Loucy (cell line): Measurements from ENCODE around the gene STARD10.

Experiments
- H2AFZ ChIP-seq: fragments of 200-600 bp; sonication (generic); 2 replicates; pipeline ENCODE4 v1.6.0; 2016; ENCODE audit warnings: antibody characterized with exemption, mild to moderate bottlenecking, low read length, moderate library complexity
- H3F3A ChIP-seq: fragments of 200-600 bp; 2 replicates; pipeline ENCODE4 v1.6.0; 2016; ENCODE audit warnings: antibody characterized with exemption, low read depth, mild to moderate bottlenecking
- H3K27me3 ChIP-seq: fragments of 200-600 bp; sonication (generic); 2 replicates; pipeline ENCODE4 v1.6.1; 2014; ENCODE audit warnings: low read length, mild to moderate bottlenecking; ENCODE audit not compliant: insufficient read depth, poor library complexity, severe bottlenecking
- H3K36me3 ChIP-seq: fragments of 200-600 bp; sonication (generic); 2 replicates; pipeline ENCODE4 v1.6.1; 2016; ENCODE audit warnings: low read length; ENCODE audit not compliant: insufficient read depth
- H3K4me1 ChIP-seq: fragments of 200-600 bp; sonication (generic); 2 replicates; pipeline ENCODE4 v1.5.1; 2014; ENCODE audit warnings: low read length, mild to moderate bottlenecking; ENCODE audit not compliant: insufficient read depth, poor library complexity, severe bottlenecking
- H3K4me2 ChIP-seq: fragments of 200-600 bp; sonication (generic); 2 replicates; pipeline ENCODE4 v1.6.0; 2014; ENCODE audit warnings: antibody characterized with exemption, low read length, low read depth, mild to moderate bottlenecking; ENCODE audit not compliant: poor library complexity, severe bottlenecking
- H3K4me3 ChIP-seq: fragments of 200-600 bp; sonication (generic); 2 replicates; pipeline ENCODE4 v1.5.1; 2014; ENCODE audit warnings: low read length, mild to moderate bottlenecking, mixed read lengths; ENCODE audit not compliant: poor library complexity, severe bottlenecking
- H3K79me2 ChIP-seq: fragments of 200-600 bp; sonication (generic); 2 replicates; pipeline ENCODE4 v1.6.1; 2014; ENCODE audit warnings: low read length; ENCODE audit not compliant: insufficient read depth
- H3K9ac ChIP-seq: fragments of 200-600 bp; sonication (generic); 2 replicates; pipeline ENCODE4 v1.6.0; 2014; ENCODE audit warnings: mild to moderate bottlenecking, low read depth, low read length, moderate library complexity; ENCODE audit not compliant: poor library complexity, severe bottlenecking
- H3K9me2 ChIP-seq: fragments of 200-600 bp; sonication (generic); replicated peaks from 2 replicates; pipeline ENCODE4 v1.6.1; 2016; ENCODE audit warnings: low read depth, low read length, mixed read lengths
- H3K9me3 ChIP-seq: fragments of 200-600 bp; sonication (generic); 2 replicates; pipeline ENCODE4 v1.6.1; 2014; ENCODE audit warnings: mild to moderate bottlenecking, antibody characterized with exemption, low read length, low read depth; ENCODE audit not compliant: insufficient read depth
- H4K20me1 ChIP-seq: fragments of 200-600 bp; sonication (generic); 2 replicates; pipeline ENCODE4 v1.6.0; 2014; ENCODE audit warnings: antibody characterized with exemption, low read length, mild to moderate bottlenecking; ENCODE audit not compliant: insufficient read depth, poor library complexity, severe bottlenecking
- CTCF ChIP-seq: fragments of 200-600 bp; sonication (generic); conservative IDR thresholded peaks from 2 replicates; pipeline ENCODE4 v1.5.1; 2014; ENCODE audit warnings: mild to moderate bottlenecking, antibody characterized with exemption, low read length
- EZH2phosphoT487 ChIP-seq: fragments of 200-600 bp; IDR thresholded peaks from 2 replicates; pipeline ENCODE4 v1.6.1; 2018; ENCODE audit warnings: antibody characterized with exemption, mild to moderate bottlenecking, moderate library complexity, borderline replicate concordance

Gene STARD10

GRCh38 chr11:72817966-72818365, 24.1 kb upstream of the STARD10 start:
- peak overlapping the region; percentile 96 for H3K4me3 ChIP-seq
- no peaks in the 10 kb centered on the region for H3K9me2 ChIP-seq
- H2AFZ ChIP-seq, result no peak overlapping the region
- no peaks in the 10 kb centered on the region for H3K27me3 ChIP-seq
- peak overlapping the region; percentile 82 for H3K4me2 ChIP-seq
- H3K36me3 ChIP-seq, result peaks cover 36% of the 10 kb centered on the region; the same call in 1 of the 2 replicates
- H3F3A ChIP-seq, result no peaks in the 10 kb centered on the region
- H3K9ac ChIP-seq, result no peak overlapping the region
- TF ChIP-seq CTCF, result no peak
- no peak for TF ChIP-seq EZH2phosphoT487
- peaks cover 8% of the 10 kb centered on the region for H4K20me1 ChIP-seq
- peaks cover 57% of the 10 kb centered on the region for H3K79me2 ChIP-seq
- H3K4me1 ChIP-seq, result peaks cover 22% of the 10 kb centered on the region
- no peaks in the 10 kb centered on the region for H3K9me3 ChIP-seq

GRCh38 chr11:72816404-72816990, 22.6 kb upstream of the STARD10 start:
- peaks cover 72% of the 10 kb centered on the region for H3K79me2 ChIP-seq
- H3K36me3 ChIP-seq, result peaks cover 28% of the 10 kb centered on the region; the same call in 1 of the 2 replicates
- peak overlapping the region; percentile 96 for H3K4me3 ChIP-seq
- H4K20me1 ChIP-seq, result peaks cover 11% of the 10 kb centered on the region
- TF ChIP-seq CTCF (no peak), EZH2phosphoT487 (no peak)
- H3K27me3 ChIP-seq, result no peaks in the 10 kb centered on the region
- peak overlapping the region; percentile 94 for H3K9ac ChIP-seq
- no peaks in the 10 kb centered on the region for H3K9me3 ChIP-seq
- peak overlapping the region; percentile 82 for H3K4me2 ChIP-seq
- H3F3A ChIP-seq, result no peaks in the 10 kb centered on the region
- peaks cover 33% of the 10 kb centered on the region for H3K4me1 ChIP-seq
- H3K9me2 ChIP-seq, result no peaks in the 10 kb centered on the region
- no peak overlapping the region for H2AFZ ChIP-seq

GRCh38 chr11:72815110-72815618, 21.3 kb upstream of the STARD10 start:
- Histone ChIP-seq H3K9me3 (no peaks in the 10 kb centered on the region), H3K4me1 (peaks cover 33% of the 10 kb centered on the region), H3F3A (no peaks in the 10 kb centered on the region), H3K4me2 (peak overlapping the region; percentile 82), H3K79me2 (peaks cover 76% of the 10 kb centered on the region), H3K4me3 (peak overlapping the region; percentile 96), H3K9me2 (no peaks in the 10 kb centered on the region), H2AFZ (no peak overlapping the region), H3K9ac (peak overlapping the region; percentile 94), H3K27me3 (no peaks in the 10 kb centered on the region), H3K36me3 (peaks cover 18% of the 10 kb centered on the region; the same call in 1 of the 2 replicates), H4K20me1 (peaks cover 11% of the 10 kb centered on the region)
- TF ChIP-seq CTCF (no peak), EZH2phosphoT487 (no peak)
